ENCODE measurements around the gene KIAA1671.

Gene KIAA1671

GRCh38 chr22:25091458-25091857 is 138.9 kb downstream of the KIAA1671 start:
- TF ChIP-seq CTCF (IDR thresholded peaks at IDR 0.05; ENCODE audit: low read depth, low read length): no peak

GRCh38 chr22:25092119-25092518 is 139.6 kb downstream of the KIAA1671 start:
- no peak for TF ChIP-seq CTCF (IDR thresholded peaks at IDR 0.05; ENCODE audit: low read depth, low read length)
- H3K4me3 ChIP-seq (ENCODE audit: low read depth, low read length): no peak overlapping the region

More at GRCh38 chr22:25091458-25091857, 138.9 kb downstream of the KIAA1671 start:
- no peak overlapping the region for H3K4me3 ChIP-seq (ENCODE audit: low read depth, low read length)

GRCh38 chr22:25094579-25094978 is 142.1 kb downstream of the KIAA1671 start:
- TF ChIP-seq CTCF (IDR thresholded peaks at IDR 0.05; ENCODE audit: low read depth, low read length): no peak

GRCh38 chr22:25095869-25096268 is 143.4 kb downstream of the KIAA1671 start:
- no peak overlapping the region for H3K4me3 ChIP-seq (ENCODE audit: low read depth, low read length)
- TF ChIP-seq CTCF (IDR thresholded peaks at IDR 0.05; ENCODE audit: low read depth, low read length): no peak

More at GRCh38 chr22:25094579-25094978, 142.1 kb downstream of the KIAA1671 start:
- no peak overlapping the region for H3K4me3 ChIP-seq (ENCODE audit: low read depth, low read length)

- TF ChIP-seq CTCF (IDR thresholded peaks at IDR 0.05; ENCODE audit: low read depth, low read length): no peak
- no peak overlapping the region for H3K4me3 ChIP-seq (ENCODE audit: low read depth, low read length)
Observed at GRCh38 chr22:25096638-25097405, 144.3 kb downstream of the KIAA1671 start.

GRCh38 chr22:25098445-25099081 is 146.0 kb downstream of the KIAA1671 start:
- TF ChIP-seq CTCF (IDR thresholded peaks at IDR 0.05; ENCODE audit: low read depth, low read length): no peak
- no peak overlapping the region for H3K4me3 ChIP-seq (ENCODE audit: low read depth, low read length)

GRCh38 chr22:25099202-25099601 is 146.7 kb downstream of the KIAA1671 start:
- no peak for TF ChIP-seq CTCF (IDR thresholded peaks at IDR 0.05; ENCODE audit: low read depth, low read length)
- H3K4me3 ChIP-seq (ENCODE audit: low read depth, low read length): no peak overlapping the region

Measured in WI38 (cell line).